Right atrium auricular region (tissue), 2 donors: Measurements from ENCODE around the gene C20orf144. TPM values are rescaled to one million over a fixed set of nuclear protein-coding genes. Genes with fewer than 3 reads are reported as not detected.

ENCODE experiments used
- DNase-seq: peaks from one replicate; pipeline ENCODE4 v3.0.0-alpha.2; 2019; ENCODE audit warnings: low spot score
- H3K27ac ChIP-seq, 2 donors: fragments of 200-600 bp; sonication (generic); 1 replicate in 1 of 2; 2 replicates in 1 of 2; pipeline ENCODE4 v1.5.1; 2016 to 2019
- H3K27me3 ChIP-seq, 2 donors: fragments of 200-600 bp; sonication (generic); one replicate each; pipeline versions ENCODE4 v1.5.1 to v1.6.0; 2017 to 2019
- H3K36me3 ChIP-seq: fragments of 200-600 bp; sonication (generic); one replicate; pipeline ENCODE4 v1.5.1; 2016
- H3K4me1 ChIP-seq, 2 donors: fragments of 200-600 bp; sonication (generic); one replicate each; pipeline versions ENCODE4 v1.5.1 to v1.6.0; 2017 to 2019
- H3K4me3 ChIP-seq, 2 donors: fragments of 200-600 bp; sonication (generic); 1 replicate in 1 of 2; 2 replicates in 1 of 2; pipeline ENCODE4 v1.5.1; 2017 to 2019; ENCODE audit warnings: mild to moderate bottlenecking in 1 of 2, moderate library complexity in 1 of 2
- H3K9me3 ChIP-seq, 2 donors: fragments of 200-600 bp; sonication (generic); one replicate each; pipeline ENCODE4 v1.5.1; 2019
- CTCF ChIP-seq, 2 donors: fragments of 200-600 bp; sonication (generic); IDR thresholded peaks; one replicate each; pipeline ENCODE4 v1.5.1; 2019; ENCODE audit warnings: antibody characterized with exemption in 2 of 2
- total RNA-seq, 2 donors: library from RNA; depleted of rRNA; stranded (reverse); fragments of >200 nt; gene quantifications; one replicate each; pipeline ENCODE4 v1.1.0, GENCODE V29; 2016

C20orf144 gene
- total RNA-seq, 2 donors from 2014 or later: not detected

GRCh38 chr20:33659341-33660034 is 2.6 kb upstream of the C20orf144 start:
- Histone ChIP-seq H3K9me3 (no peaks in the 10 kb centered on the region), H3K27me3 (no peaks in the 10 kb centered on the region), H3K4me3 (no peak overlapping the region), H3K4me1 (peaks cover 0 to 16% of the 10 kb centered on the region in 2 donors), H3K36me3 (peaks cover 14% of the 10 kb centered on the region), H3K27ac (no peak overlapping the region)
- no peak for TF ChIP-seq CTCF (IDR thresholded peaks at IDR 0.05)
- DNase-seq: no peak

GRCh38 chr20:33660035-33660684 is 2.0 kb upstream of the C20orf144 start:
- no peak for DNase-seq
- no peaks in the 10 kb centered on the region for H3K27me3 ChIP-seq
- no peak overlapping the region for H3K4me3 ChIP-seq
- no peak for TF ChIP-seq CTCF (IDR thresholded peaks at IDR 0.05)
- peaks cover 0 to 18% of the 10 kb centered on the region in 2 donors for H3K4me1 ChIP-seq
- peaks cover 14% of the 10 kb centered on the region for H3K36me3 ChIP-seq
- no peaks in the 10 kb centered on the region for H3K9me3 ChIP-seq
- H3K27ac ChIP-seq: no peak overlapping the region

- DNase-seq: no peak
- Histone ChIP-seq H3K4me3 (no peak overlapping the region), H3K27ac (no peak overlapping the region), H3K4me1 (peaks cover 0 to 19% of the 10 kb centered on the region in 2 donors), H3K27me3 (no peaks in the 10 kb centered on the region), H3K9me3 (no peaks in the 10 kb centered on the region), H3K36me3 (peaks cover 14% of the 10 kb centered on the region)
- TF ChIP-seq CTCF (IDR thresholded peaks at IDR 0.05): no peak
Measured at GRCh38 chr20:33660685-33661058, 1.5 kb upstream of the C20orf144 start.

GRCh38 chr20:33663161-33664084 is 1.3 kb downstream of the C20orf144 start:
- no peak for TF ChIP-seq CTCF (IDR thresholded peaks at IDR 0.05)
- no peaks in the 10 kb centered on the region for H3K9me3 ChIP-seq
- DNase-seq: no peak
- H3K4me1 ChIP-seq: peaks cover 0 to 45% of the 10 kb centered on the region in 2 donors
- H3K4me3 ChIP-seq: peak overlapping the region; percentile 55 to 73
- peak overlapping the region; percentile 87 to 90 for H3K27ac ChIP-seq
- H3K27me3 ChIP-seq: no peaks in the 10 kb centered on the region
- H3K36me3 ChIP-seq: peaks cover 14% of the 10 kb centered on the region

- TF ChIP-seq CTCF (IDR thresholded peaks at IDR 0.05): no peak
- H3K9me3 ChIP-seq: no peaks in the 10 kb centered on the region
- no peaks in the 10 kb centered on the region for H3K27me3 ChIP-seq
- peak overlapping the region; percentile 87 to 90 for H3K27ac ChIP-seq
- peak overlapping the region; percentile 55 to 73 for H3K4me3 ChIP-seq
- H3K4me1 ChIP-seq: peaks cover 0 to 47% of the 10 kb centered on the region in 2 donors
- DNase-seq: no peak
- peaks cover 9% of the 10 kb centered on the region for H3K36me3 ChIP-seq
Measured at GRCh38 chr20:33664085-33664761, 2.1 kb downstream of the C20orf144 start.
